Measurements from ENCODE around the gene KCNK1.

- no peak for TF ChIP-seq POLR2A (IDR thresholded peaks at IDR 0.05; ENCODE audit: low read depth)
- TF ChIP-seq CTCF (IDR thresholded peaks at IDR 0.05): no peak
Observed at GRCh38 chr1:233689748-233690254, 75.9 kb downstream of the KCNK1 start.
